ENCODE results near the gene NCBP3.

The NCBP3 gene

DNA sequence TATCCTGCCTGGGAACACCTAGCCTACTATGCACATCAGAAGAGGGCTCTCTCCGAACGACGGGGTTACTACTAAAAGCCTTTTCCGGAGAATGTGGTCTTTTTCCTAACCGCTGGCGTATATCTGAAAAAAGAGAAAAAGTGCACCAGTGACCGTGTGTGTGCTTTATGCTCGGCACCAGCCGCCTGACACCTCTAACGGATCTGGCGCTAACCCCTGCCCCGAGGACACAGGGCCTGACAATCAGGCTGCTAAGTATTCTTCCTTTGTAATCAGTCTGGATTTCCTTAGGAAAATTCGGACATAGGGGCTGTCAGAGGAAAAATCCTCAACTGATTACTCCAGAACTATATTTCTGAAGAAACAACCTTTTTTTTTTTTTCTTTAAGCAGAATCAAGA is 31.7 kb downstream of the NCBP3 start:
- Histone ChIP-seq H3K9ac (ENCODE audit: low read length) (no peak overlapping the region), H3K27me3 (replicated peaks; ENCODE audit: insufficient read depth, low read length) (no peaks in the 10 kb centered on the region), H3K9me2 (replicated peaks; ENCODE audit: insufficient read depth, low read length) (no peaks in the 10 kb centered on the region), H3K4me2 (ENCODE audit: low read depth, low read length) (no peak overlapping the region), H3K4me1 (ENCODE audit: low read length) (no peaks in the 10 kb centered on the region), H3K4me3 (ENCODE audit: low read length) (no peak overlapping the region), H3K27ac (ENCODE audit: low read length) (no peak overlapping the region), H4K20me1 (ENCODE audit: insufficient read depth, low read length) (no peaks in the 10 kb centered on the region), H3K36me3 (replicated peaks; ENCODE audit: insufficient read depth, low read length) (0 out of 2 replicates have a peak, but pooled peaks cover 5% of the 10 kb centered on the region), H3K9me3 (replicated peaks; ENCODE audit: insufficient read depth, low read length) (no peaks in the 10 kb centered on the region), H2AFZ (ENCODE audit: low read length) (no peak overlapping the region), H3F3A (ENCODE audit: insufficient read depth, low read length) (no peaks in the 10 kb centered on the region), H3K79me2 (ENCODE audit: low read length) (no peaks in the 10 kb centered on the region)
- TF ChIP-seq EZH2 (optimal IDR thresholded peaks at IDR 0.05; ENCODE audit: low read depth, low read length) (no peak), EZH2phosphoT487 (IDR thresholded peaks at IDR 0.05; ENCODE audit: low read length) (no peak)
- TF ChIP-seq, protein P1, sequence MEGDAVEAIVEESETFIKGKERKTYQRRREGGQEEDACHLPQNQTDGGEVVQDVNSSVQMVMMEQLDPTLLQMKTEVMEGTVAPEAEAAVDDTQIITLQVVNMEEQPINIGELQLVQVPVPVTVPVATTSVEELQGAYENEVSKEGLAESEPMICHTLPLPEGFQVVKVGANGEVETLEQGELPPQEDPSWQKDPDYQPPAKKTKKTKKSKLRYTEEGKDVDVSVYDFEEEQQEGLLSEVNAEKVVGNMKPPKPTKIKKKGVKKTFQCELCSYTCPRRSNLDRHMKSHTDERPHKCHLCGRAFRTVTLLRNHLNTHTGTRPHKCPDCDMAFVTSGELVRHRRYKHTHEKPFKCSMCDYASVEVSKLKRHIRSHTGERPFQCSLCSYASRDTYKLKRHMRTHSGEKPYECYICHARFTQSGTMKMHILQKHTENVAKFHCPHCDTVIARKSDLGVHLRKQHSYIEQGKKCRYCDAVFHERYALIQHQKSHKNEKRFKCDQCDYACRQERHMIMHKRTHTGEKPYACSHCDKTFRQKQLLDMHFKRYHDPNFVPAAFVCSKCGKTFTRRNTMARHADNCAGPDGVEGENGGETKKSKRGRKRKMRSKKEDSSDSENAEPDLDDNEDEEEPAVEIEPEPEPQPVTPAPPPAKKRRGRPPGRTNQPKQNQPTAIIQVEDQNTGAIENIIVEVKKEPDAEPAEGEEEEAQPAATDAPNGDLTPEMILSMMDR (IDR thresholded peaks at IDR 0.05; ENCODE audit: low read length) = no peak
- DNase-seq = no peak

DNA sequence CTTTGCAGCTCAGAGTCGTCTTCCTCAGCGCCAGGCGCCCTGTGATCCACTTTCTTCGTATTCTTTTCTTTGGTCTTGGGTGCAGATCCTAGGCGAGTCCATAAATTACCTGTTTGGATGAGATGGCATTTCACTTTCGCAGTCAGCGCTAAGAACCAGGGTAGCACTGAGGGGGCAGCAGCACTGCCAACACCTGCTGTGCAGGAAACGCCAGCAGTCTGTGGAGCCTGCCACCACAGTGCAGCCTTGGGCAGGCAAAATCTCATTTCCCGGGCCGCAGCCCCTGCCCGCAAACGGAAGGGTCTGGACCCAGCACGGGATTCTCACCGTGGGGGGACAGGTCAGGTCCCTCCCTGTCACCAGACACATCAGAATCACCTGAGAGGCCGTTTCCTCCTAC is 32.9 kb downstream of the NCBP3 start:
- H3K9me3 ChIP-seq (replicated peaks; ENCODE audit: insufficient read depth, low read length) = no peaks in the 10 kb centered on the region
- H3K9me2 ChIP-seq (replicated peaks; ENCODE audit: insufficient read depth, low read length) = no peaks in the 10 kb centered on the region
- no peaks in the 10 kb centered on the region for H3F3A ChIP-seq (ENCODE audit: insufficient read depth, low read length)
- H4K20me1 ChIP-seq (ENCODE audit: insufficient read depth, low read length) = no peaks in the 10 kb centered on the region
- no peak for DNase-seq
- no peaks in the 10 kb centered on the region for H3K27me3 ChIP-seq (replicated peaks; ENCODE audit: insufficient read depth, low read length)
- no peak overlapping the region for H3K4me2 ChIP-seq (ENCODE audit: low read depth, low read length)
- H3K27ac ChIP-seq (ENCODE audit: low read length) = no peak overlapping the region
- TF ChIP-seq EZH2phosphoT487 (IDR thresholded peaks at IDR 0.05; ENCODE audit: low read length) (no peak), EZH2 (optimal IDR thresholded peaks at IDR 0.05; ENCODE audit: low read depth, low read length) (no peak)
- TF ChIP-seq, protein P1 (IDR thresholded peaks at IDR 0.05; ENCODE audit: low read length) = no peak
- H3K9ac ChIP-seq (ENCODE audit: low read length) = no peak overlapping the region
- H2AFZ ChIP-seq (ENCODE audit: low read length) = no peak overlapping the region
- no peaks in the 10 kb centered on the region for H3K79me2 ChIP-seq (ENCODE audit: low read length)
- H3K36me3 ChIP-seq (replicated peaks; ENCODE audit: insufficient read depth, low read length) = 0 out of 2 replicates have a peak, but pooled peaks cover 5% of the 10 kb centered on the region
- no peak overlapping the region for H3K4me3 ChIP-seq (ENCODE audit: low read length)
- H3K4me1 ChIP-seq (ENCODE audit: low read length) = no peaks in the 10 kb centered on the region

DNA sequence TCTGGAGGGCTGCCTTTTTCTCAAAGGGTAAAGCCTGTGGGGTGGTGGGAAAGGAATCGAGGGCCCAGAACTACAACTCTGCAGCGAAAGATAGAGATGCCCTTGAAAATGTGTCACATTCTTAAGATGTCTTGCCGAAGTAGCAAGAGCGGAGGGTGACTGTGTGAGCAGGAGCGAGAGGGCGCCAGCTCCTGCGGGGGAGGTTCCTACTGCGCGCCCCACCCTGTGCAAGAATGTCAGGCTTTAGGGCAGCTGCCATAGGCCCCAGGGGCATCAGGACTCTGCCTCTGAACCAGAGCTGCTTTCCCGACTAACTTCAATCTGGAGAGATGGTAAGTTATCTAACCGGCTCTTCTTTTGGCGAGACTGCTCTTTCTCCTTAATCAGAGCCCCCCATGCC is 33.3 kb downstream of the NCBP3 start:
- H3K9ac ChIP-seq (ENCODE audit: low read length) = no peak overlapping the region
- H3K27me3 ChIP-seq (replicated peaks; ENCODE audit: insufficient read depth, low read length) = no peaks in the 10 kb centered on the region
- H3K36me3 ChIP-seq (replicated peaks; ENCODE audit: insufficient read depth, low read length) = 0 out of 2 replicates have a peak, but pooled peaks cover 5% of the 10 kb centered on the region

More for the DNA sequence above, 33.3 kb downstream of the NCBP3 start:
- TF ChIP-seq, protein P1 (IDR thresholded peaks at IDR 0.05; ENCODE audit: low read length) = no peak
- H3K4me1 ChIP-seq (ENCODE audit: low read length) = no peaks in the 10 kb centered on the region
- H3K4me3 ChIP-seq (ENCODE audit: low read length) = no peak overlapping the region
- no peak overlapping the region for H2AFZ ChIP-seq (ENCODE audit: low read length)
- H3F3A ChIP-seq (ENCODE audit: insufficient read depth, low read length) = no peaks in the 10 kb centered on the region
- no peaks in the 10 kb centered on the region for H3K9me2 ChIP-seq (replicated peaks; ENCODE audit: insufficient read depth, low read length)
- H3K79me2 ChIP-seq (ENCODE audit: low read length) = no peaks in the 10 kb centered on the region
- no peak overlapping the region for H3K4me2 ChIP-seq (ENCODE audit: low read depth, low read length)
- no peak overlapping the region for H3K27ac ChIP-seq (ENCODE audit: low read length)
- no peak for DNase-seq
- no peaks in the 10 kb centered on the region for H4K20me1 ChIP-seq (ENCODE audit: insufficient read depth, low read length)
- no peaks in the 10 kb centered on the region for H3K9me3 ChIP-seq (replicated peaks; ENCODE audit: insufficient read depth, low read length)

All from MM.1S (cell line).